SU-DHL-6 (cell line): ENCODE results near the gene ITSN2.

Experiments used
- H2AFZ ChIP-seq: fragments of 200-600 bp; sonication (generic); 2 replicates; pipeline ENCODE4 v1.6.1; 2014; ENCODE audit warnings: low read depth, mild to moderate bottlenecking, moderate library complexity, mixed read lengths, antibody characterized with exemption, low read length; ENCODE audit not compliant: severe bottlenecking
- H3F3A ChIP-seq: fragments of 200-600 bp; shearing (Covaris generic); 2 replicates; pipeline ENCODE4 v1.6.0; 2016; ENCODE audit warnings: antibody characterized with exemption, mild to moderate bottlenecking; ENCODE audit not compliant: insufficient read depth
- H3K27ac ChIP-seq: fragments of 200-600 bp; sonication (generic); 2 replicates; pipeline ENCODE4 v1.5.1; 2016; ENCODE audit warnings: low read depth, mild to moderate bottlenecking, low read length, moderate library complexity, mixed read lengths
- H3K27me3 ChIP-seq: fragments of 200-600 bp; sonication (generic), shearing (Covaris generic); 2 replicates; pipeline ENCODE4 v1.6.0; 2014; ENCODE audit warnings: mild to moderate bottlenecking, low read length
- H3K36me3 ChIP-seq: fragments of 200-600 bp; sonication (generic); 2 replicates; pipeline ENCODE4 v1.6.1; 2014; ENCODE audit warnings: mild to moderate bottlenecking, low read length, mixed read lengths
- H3K4me2 ChIP-seq: fragments of 300-600, 200-600 bp; shearing (Covaris generic), sonication (generic); 2 replicates; pipeline ENCODE4 v1.6.0; 2014; ENCODE audit warnings: low read length, low read depth, mild to moderate bottlenecking; ENCODE audit not compliant: poor library complexity, severe bottlenecking
- H3K4me3 ChIP-seq: fragments of 200-600 bp; sonication (generic); 2 replicates; pipeline ENCODE4 v1.5.1; 2014; ENCODE audit warnings: antibody characterized with exemption, low read length, mild to moderate bottlenecking, mixed read lengths; ENCODE audit not compliant: insufficient read depth, poor library complexity, severe bottlenecking
- H3K79me2 ChIP-seq: fragments of 200-600 bp; sonication (generic); 2 replicates; pipeline ENCODE4 v1.6.1; 2014; ENCODE audit warnings: mild to moderate bottlenecking, low read length, moderate library complexity; ENCODE audit not compliant: insufficient read depth
- H3K9ac ChIP-seq: fragments of 200-600 bp; sonication (generic); 2 replicates; pipeline ENCODE4 v1.7.0; 2014; ENCODE audit warnings: mild to moderate bottlenecking, low read length
- H3K9me2 ChIP-seq: fragments of 200-600 bp; sonication (generic); replicated peaks from 2 replicates; pipeline ENCODE4 v1.6.1; 2014; ENCODE audit warnings: low read length; ENCODE audit not compliant: insufficient read depth
- H3K9me3 ChIP-seq: fragments of 200-600 bp; sonication (generic); 2 replicates; pipeline ENCODE4 v1.6.1; 2014; ENCODE audit warnings: low read length, mixed read lengths; ENCODE audit not compliant: insufficient read depth
- H4K20me1 ChIP-seq: fragments of 200-600 bp; sonication (generic); 2 replicates; pipeline ENCODE4 v1.6.1; 2014; ENCODE audit warnings: low read depth, mild to moderate bottlenecking, antibody characterized with exemption, low read length, moderate library complexity, mixed read lengths
- CTCF ChIP-seq: fragments of 200-600 bp; sonication (generic); IDR thresholded peaks from one replicate; pipeline ENCODE4 v1.5.1; 2017; ENCODE audit warnings: antibody characterized with exemption, mild to moderate bottlenecking, low read length, moderate library complexity; ENCODE audit not compliant: insufficient read depth, poor library complexity, severe bottlenecking
- EZH2phosphoT487 ChIP-seq: fragments of 200-600 bp; sonication (generic), shearing (Covaris generic); conservative IDR thresholded peaks from 2 replicates; pipeline ENCODE4 v1.6.1; 2018; ENCODE audit warnings: mild to moderate bottlenecking, antibody characterized with exemption, low read length, moderate library complexity, mixed read lengths

The ITSN2 gene

GRCh38 chr2:24403832-24404212 lies 43.5 kb upstream of the ITSN2 start:
- H3K4me2 ChIP-seq, result no peak overlapping the region
- H3K27me3 ChIP-seq, result no peaks in the 10 kb centered on the region
- no peak overlapping the region for H3K9ac ChIP-seq
- no peaks in the 10 kb centered on the region for H3K9me2 ChIP-seq
- no peak for TF ChIP-seq CTCF
- TF ChIP-seq EZH2phosphoT487, result no peak
- H3K27ac ChIP-seq, result no peak overlapping the region
- no peaks in the 10 kb centered on the region for H3F3A ChIP-seq
- H3K79me2 ChIP-seq, result no peaks in the 10 kb centered on the region
- no peaks in the 10 kb centered on the region for H3K36me3 ChIP-seq
- H3K9me3 ChIP-seq, result no peaks in the 10 kb centered on the region
- H4K20me1 ChIP-seq, result no peaks in the 10 kb centered on the region
- H3K4me3 ChIP-seq, result no peak overlapping the region
- H2AFZ ChIP-seq, result no peak overlapping the region

GRCh38 chr2:24403168-24403831 lies 43.0 kb upstream of the ITSN2 start:
- TF ChIP-seq EZH2phosphoT487 (no peak), CTCF (no peak)

GRCh38 chr2:24402242-24403097 lies 42.1 kb upstream of the ITSN2 start:
- Histone ChIP-seq H3K27ac (no peak overlapping the region), H3K36me3 (no peaks in the 10 kb centered on the region), H3K9ac (no peak overlapping the region), H3K9me3 (no peaks in the 10 kb centered on the region), H3K27me3 (no peaks in the 10 kb centered on the region), H4K20me1 (no peaks in the 10 kb centered on the region), H3K9me2 (no peaks in the 10 kb centered on the region), H3F3A (no peaks in the 10 kb centered on the region), H2AFZ (no peak overlapping the region), H3K79me2 (no peaks in the 10 kb centered on the region), H3K4me3 (no peak overlapping the region), H3K4me2 (no peak overlapping the region)
- TF ChIP-seq EZH2phosphoT487 (no peak), CTCF (no peak)

More at GRCh38 chr2:24403168-24403831, 43.0 kb upstream of the ITSN2 start:
- Histone ChIP-seq H3K9me3 (no peaks in the 10 kb centered on the region), H3K9me2 (no peaks in the 10 kb centered on the region), H3K4me3 (no peak overlapping the region), H3K36me3 (no peaks in the 10 kb centered on the region), H2AFZ (no peak overlapping the region), H3K4me2 (no peak overlapping the region), H3F3A (no peaks in the 10 kb centered on the region), H3K9ac (no peak overlapping the region), H3K27ac (no peak overlapping the region), H3K79me2 (no peaks in the 10 kb centered on the region), H3K27me3 (no peaks in the 10 kb centered on the region), H4K20me1 (no peaks in the 10 kb centered on the region)
